Activated naive CD4-positive, alpha-beta T cell treated with Interleukin-2 at 50 U/mL for 16 hours (primary cell): Measurements from ENCODE around the gene C6orf89.

Experiments
- DNase-seq: peaks from one replicate; pipeline ENCODE4 v3.0.0-alpha.2; 2020

Gene C6orf89

GRCh38 chr6:36970892-36971842 lies 85.4 kb downstream of the C6orf89 start:
- no peak for DNase-seq

GRCh38 chr6:36971921-36972673 lies 86.3 kb downstream of the C6orf89 start:
- DNase-seq, result no peak

DNA sequence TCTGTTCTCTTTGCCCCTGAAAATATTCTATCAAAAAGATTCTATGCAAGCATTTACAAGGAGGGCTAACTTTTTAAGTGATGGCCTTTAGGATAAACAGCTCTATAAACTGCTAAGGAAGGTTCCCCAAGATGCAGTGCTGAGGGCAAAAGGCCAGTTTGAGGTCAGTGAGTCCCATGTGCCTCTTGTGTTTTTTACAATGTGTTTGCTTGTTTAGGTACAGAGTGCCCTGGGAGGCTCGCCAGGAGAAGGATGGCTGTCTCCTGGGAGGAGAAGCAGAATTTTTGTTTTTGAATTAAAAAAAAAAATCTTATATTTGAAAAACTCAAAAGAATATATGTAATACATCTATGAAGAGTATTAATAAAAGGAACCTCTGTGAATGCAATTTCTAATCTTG lies 87.4 kb downstream of the C6orf89 start:
- DNase-seq, result no peak

DNA sequence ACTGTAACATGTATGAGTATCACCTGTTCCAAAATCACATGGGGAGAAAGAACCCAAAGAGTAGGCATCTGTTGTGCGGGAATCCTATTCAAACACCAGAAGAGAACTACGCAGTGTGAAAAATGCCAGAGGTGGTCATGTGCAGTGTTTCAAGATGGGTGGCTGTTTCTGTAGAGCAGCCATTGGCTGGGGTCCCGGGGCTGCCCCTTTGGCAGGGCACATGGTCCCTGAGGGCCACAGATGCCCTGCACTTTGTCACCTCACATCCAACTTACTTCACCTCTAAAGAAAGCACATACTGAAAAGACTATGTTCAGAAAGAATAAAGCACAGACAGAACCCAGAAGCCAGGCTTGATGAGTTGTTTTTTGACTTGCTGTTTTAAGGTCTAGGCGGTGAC lies 87.9 kb downstream of the C6orf89 start:
- no peak for DNase-seq

DNA sequence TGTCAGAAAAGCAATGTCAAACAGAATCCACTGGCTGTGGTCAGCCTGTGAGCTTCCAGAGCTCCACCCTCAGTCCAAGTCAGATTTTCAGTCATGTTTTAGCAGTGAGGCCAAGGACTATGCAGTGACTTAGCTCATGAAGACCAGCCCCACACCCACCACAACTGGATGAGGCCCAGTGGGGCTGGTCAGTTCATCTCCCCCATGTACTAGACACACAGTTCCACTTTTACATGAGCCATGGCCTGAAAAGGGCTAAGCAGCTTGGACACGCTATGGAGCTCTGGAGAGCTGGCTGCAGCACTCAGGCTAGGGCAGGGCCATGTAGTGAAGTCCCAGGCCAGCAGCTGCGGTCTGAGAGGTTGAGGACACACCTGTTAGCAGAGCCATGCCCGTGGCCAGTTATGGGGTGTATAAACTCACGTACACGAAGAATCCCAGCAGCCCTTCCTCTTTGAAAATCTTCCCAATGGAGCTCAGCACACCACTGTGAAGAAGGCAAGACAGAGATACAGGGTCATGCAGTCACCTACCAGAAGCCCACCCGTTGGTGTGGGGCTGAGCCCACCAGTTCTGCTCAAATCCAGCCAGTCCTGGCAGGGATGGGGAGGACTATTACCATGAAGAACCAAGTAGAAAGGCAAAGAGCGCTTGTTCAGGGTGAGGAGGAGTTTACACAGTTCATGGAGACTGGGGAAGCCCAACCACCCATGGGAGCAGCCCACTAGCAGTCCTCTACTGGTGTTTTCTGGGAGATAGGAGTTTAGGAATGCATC lies 89.7 kb downstream of the C6orf89 start:
- no peak for DNase-seq

GRCh38 chr6:36976007-36976264 lies 90.2 kb downstream of the C6orf89 start:
- no peak for DNase-seq

- no peak for DNase-seq
These were observed 90.8 kb downstream of the C6orf89 start for GRCh38 chr6:36976509-36976908.

DNA sequence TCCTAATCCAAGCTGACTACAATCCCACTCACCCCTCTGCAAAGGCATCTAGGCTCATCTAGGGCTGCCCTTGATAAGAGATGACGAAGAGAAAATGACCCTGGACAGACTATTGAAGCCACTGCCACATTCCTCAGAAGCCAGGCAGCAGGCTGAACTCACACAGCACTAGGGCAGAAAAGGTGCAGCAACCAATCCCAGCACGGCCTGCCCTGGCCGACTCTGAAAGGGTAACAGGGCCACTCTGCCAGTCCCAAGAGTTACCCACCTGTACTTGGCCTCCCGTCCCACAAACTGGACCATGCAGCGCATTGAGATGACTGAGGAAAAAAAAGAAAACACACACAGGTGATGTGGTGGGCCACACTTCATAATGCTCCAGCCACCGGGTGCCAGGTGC lies 91.2 kb downstream of the C6orf89 start:
- DNase-seq, result no peak

DNA sequence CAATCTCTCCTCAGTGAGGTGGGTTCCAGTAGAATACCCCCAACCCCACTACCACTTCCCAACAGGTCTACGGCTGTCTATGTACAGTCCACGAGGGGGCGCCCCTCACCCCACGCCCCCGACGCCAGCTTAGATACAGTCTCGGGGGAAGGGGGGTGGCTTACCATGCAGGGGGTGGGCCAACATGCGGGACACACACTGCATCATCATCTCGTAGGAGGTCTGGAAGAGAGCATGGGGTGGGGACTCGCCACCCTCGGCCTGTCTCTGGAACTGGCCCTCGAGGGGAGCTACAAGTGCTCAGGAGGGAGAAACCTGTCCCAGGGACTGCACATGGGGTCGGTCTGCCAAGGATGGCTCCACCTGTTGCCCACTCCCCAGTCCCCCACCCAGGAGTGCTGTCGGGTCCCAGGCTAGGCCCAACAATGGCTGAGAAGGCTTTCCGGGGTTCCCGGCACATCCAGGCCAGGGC lies 91.8 kb downstream of the C6orf89 start:
- DNase-seq, result no peak
